ENCODE measurements around the gene BDH1.
"Not testable (repeated sequence)": the region's sequence is repeated elsewhere in the genome, so short reads cannot be mapped to it uniquely, and the experiment has no call there.

The BDH1 gene

DNA sequence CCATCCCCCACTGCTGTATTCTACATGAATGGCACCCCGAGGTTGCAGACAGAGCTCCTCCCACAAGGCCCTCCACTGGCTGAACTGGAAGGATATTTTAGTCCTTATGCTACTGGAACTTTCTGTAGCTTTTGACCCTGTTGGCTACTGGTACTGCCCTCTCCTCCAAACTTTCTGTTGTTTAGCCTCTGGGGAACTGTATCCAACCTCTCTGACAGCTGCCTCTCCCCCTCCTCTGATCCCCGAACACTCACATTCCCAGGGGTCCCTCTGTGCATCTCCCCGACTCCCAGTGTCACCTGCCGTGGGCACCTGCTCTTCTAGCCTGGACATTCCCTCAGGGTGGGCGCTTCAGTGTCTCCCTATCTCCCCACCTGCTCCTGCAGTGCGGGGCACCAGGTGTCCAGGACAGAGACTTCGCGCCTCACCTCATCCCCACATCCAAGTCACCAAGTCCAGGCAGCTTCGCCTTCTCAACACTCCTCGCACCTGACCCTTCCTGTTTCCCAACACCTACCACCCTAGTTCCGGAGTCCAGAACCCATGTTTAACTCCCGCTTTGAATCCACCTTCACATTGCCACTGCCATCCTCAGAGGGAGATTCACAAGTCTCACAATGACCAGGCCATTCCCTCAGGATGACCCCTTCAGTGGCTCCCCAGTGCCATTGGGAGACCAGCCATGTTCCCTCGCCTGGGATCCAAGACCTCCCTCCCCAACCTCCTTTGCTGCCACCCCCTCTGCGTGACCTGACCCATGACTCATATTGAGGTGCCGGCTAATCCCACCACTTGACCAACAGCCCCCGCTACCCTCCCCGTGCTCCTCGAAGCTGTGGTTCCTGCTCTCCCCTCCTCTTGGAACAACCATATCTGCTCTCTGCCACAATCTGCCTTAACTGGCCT, 34.2 kb downstream of the BDH1 start:
- DNase-seq, result no peak

DNA sequence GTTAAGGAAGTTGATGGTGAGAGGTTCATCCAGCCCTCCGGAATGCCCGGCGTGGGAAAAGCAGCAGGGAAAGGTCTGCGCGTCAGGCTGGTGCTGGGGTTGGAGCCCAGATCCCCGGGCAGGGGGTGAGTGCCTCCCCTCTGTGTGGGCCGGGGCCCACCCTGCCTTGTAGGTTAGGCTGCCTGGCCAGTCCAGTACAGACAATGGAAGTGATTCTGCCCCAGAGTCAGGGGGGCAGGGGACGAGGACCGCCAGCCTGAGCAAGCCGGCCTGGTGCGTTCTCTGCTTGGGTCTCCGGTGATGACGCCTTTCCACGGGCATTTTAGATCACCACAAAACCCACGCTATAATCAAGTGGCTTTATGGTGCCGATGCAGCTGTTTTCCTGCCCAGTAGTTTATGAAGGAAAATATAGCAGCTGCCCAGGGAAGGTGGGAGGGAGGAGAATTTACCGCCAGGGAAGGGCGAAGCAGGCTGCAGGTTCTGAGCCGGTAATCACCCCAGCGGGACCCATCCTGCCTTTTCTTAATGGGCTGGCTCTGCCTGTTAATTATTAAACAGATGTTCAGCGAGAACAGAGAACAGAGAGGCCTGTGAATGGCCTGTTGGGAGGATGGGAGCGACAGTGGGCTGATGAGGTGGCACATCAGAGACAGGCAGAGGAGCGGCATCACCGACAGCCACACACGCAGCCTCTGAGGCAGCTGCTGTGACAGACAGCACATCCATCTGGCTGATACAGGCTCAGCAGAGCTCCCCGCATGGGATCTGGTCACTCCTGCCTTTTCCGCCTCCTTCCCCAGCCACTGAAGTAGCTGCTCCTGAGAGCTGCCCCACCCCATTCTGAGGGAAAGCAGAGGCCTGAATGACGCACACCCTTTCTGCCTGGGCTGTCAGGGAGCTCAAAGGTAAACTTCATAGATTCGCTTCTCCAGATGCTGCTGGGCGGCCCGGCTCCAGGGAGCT, 35.2 kb downstream of the BDH1 start:
- DNase-seq, result peak in 22 of 51 donors; percentile 21 to 77 (median 42)

DNA sequence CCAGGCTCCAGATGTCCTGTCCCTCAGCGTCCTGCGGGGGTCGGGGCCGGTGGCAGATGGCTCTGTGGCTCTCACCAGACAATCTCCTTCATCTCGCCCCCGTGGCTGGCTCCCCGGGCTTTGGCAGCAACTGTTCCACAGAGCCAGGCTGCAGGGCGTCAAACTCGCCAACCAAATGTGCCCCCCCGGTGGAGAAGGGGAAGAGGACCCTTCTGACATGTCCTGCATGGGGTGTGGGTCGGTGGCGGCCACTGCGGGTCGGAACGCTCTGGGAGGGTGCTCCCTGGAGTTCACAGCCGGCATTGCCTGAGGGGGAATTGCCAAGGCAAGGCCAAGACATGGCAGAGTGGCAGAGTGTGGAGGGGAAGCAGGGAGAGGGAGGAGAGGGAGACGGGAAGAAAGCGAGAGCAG, 36.0 kb downstream of the BDH1 start:
- DNase-seq, result no peak

DNA sequence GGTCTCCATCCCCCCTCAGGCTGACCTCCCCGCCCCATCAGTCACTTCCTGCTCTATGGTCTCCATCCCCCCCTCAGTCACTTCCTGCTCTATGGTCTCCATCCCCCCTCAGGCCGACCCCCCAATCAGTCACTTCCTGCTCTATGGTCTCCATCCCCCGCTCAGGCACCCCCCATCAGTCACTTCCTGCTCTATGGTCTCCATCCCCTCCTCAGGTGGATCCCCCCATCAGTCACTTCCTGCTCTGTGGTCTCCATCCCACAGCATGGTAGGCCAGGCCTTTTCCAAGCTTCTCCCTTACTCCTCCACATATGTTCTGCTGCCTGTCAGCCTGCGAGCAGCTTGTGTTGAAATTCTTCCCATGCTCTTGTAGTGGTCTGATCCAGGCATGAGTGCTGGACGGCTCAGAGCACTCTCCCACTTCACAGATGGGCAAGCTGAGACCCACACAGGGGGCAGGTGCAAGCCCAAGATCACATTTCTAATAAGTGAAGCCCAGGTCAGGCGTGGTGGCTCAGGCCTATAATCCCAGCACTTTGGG, 36.8 kb downstream of the BDH1 start:
- DNase-seq, result no peak

DNA sequence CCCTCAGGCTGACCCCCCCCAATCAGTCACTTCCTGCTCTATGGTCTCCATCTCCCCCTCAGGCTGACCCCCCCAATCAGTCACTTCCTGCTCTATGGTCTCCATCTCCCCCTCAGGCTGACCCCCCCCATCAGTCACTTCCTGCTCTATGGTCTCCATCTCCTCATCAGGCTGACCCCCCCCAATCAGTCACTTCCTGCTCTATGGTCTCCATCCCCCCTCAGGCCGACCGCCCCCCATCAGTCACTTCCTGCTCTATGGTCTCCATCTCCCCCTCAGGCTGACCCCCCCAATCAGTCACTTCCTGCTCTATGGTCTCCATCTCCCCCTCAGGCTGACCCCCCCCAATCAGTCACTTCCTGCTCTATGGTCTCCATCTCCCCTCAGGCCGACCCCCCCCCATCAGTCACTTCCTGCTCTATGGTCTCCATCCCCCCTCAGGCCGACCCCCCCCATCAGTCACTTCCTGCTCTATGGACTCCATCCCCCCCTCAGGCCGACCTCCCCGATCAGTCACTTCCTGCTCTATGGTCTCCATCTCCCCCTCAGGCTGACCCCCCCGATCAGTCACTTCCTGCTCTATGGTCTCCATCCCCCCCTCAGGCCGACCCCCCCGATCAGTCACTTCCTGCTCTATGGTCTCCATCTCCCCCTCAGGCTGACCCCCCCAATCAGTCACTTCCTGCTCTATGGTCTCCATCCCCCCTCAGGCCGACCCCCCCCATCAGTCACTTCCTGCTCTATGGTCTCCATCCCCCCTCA, 37.7 kb downstream of the BDH1 start:
- DNase-seq, result not testable (repeated sequence)

- not testable (repeated sequence) for DNase-seq
Observed at GRCh38 chr3:197516890-197517606, 38.7 kb downstream of the BDH1 start.

DNA sequence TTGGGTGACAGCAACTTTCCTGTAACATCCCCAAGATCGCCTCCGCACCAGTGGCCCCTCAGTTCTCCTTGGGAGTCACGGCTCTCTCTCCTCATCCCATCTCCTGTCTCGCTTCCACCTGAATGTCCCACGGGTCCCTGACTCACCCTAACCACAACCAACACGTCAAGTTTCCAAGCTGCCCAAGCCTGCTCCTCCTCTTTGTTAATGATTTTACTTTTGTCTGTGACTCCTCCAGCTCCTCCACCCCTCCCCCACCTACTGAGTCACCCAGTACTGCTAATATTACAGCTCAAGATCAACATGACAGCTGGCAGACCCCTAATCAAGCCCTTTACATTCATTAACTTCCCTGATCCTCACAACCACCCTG, 39.3 kb downstream of the BDH1 start:
- DNase-seq, result no peak

- no peak for DNase-seq
Observed at GRCh38 chr3:197514786-197515355, 40.9 kb downstream of the BDH1 start.

DNA sequence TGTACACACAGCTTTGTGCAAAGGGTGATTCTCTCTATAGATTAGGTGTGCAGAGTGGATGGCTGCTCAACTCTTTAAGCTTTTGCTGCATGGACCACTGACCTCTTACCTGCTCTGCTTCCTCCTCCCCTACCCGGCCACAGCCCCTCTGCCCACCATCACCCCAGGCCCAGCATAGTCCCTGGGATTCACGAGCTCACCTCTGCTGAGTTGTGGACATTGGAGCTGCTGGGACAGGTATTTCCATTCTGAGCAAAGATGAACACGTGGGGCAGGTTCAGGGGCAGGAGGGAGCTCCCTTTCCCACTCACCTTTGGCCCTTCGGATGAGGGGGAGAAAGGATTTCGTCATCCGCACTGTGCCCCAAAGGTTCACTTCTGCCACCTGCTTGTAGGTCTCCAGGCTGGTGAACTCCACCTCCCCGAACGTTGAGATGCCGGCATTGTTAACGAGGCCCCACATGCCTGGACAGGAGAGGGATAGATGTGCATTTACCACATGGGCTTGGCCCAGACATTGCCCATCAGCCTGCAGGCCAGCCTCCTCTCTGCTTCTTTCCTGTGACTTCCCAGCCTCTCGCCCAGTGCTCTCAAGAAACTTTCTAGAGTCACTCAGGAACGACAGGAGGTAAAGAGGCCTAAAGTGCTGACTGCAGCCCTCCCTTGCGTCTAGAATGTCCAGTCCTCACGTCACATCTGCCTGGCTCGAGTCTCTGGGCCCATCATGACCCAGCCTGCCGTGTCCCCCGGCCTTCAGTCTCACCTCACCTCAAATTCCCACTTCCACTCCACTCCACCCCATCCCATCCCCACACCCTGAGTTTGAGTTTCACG, 41.6 kb downstream of the BDH1 start:
- no peak for DNase-seq

GRCh38 chr3:197512691-197513571, 42.8 kb downstream of the BDH1 start:
- no peak for DNase-seq

- DNase-seq, result no peak
Observed at GRCh38 chr3:197511853-197512635, 43.7 kb downstream of the BDH1 start.

DNA sequence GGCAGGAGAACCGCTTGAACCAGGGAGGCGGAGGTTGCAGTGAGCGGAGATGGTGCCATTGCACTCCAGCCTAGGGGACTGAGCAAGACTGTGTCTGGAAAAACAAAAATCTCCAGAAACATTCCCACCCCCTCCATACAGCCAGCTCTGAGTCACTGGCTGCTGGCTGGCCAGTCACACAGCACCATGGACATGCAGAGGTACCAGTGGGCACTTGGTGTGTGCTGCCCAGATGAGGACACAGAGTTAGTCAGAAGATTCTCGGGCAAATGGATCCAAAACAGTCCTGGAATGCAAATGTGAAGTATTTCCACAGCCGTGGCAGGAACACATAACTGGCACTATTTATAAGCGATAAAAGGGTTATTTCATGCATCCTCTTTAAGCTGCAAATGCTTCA, 44.6 kb downstream of the BDH1 start:
- DNase-seq, result peak in 3 of 51 donors; percentile 8 to 67 (median 8)

GRCh38 chr3:197510642-197511018, 45.1 kb downstream of the BDH1 start:
- DNase-seq, result no peak

- DNase-seq, result peak in 7 of 51 donors; percentile 47 to 57 (median 56)
Observed at GRCh38 chr3:197508924-197509775, 46.6 kb downstream of the BDH1 start.

DNA sequence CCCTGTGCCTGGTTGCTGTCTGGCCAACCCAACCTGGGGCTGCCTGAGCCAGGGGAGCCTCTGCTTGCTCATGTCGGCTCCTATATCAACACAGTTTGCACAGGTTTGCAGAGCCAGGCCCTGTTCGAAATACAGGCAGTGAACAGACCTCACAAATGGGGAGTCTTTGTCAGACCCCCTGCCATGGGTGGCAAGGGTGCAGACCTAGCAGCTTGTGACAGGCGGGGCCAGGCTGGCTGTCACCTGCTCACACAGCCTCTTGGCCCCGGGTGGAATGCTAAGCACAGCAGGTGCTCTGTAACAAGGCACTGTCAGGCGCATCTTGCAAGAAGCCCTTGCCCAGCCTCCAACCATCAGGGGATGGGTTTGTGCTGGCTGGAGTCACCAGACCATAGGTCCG, 47.3 kb downstream of the BDH1 start:
- no peak for DNase-seq

DNA sequence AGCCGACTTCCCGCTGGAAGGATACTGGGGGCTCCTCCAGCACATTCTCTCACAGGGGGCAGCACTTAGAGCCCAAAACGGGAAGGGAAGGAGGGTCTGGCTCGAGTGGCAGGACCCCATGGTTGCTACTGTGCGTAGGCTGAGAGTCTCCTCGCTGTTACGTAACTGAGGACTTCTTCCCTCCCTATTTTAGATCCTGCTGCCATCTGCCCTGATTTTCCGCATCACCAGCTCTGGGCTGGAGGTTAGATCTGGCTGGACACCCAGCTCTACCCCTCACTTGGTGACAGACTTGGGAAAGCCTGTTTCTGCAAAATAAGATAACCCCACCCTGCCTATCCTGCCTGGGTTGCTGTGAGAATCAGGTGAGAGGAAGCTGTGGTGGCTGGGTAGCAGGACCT, 47.7 kb downstream of the BDH1 start:
- DNase-seq, result no peak

Measured in hypothalamus (tissue), 51 donors.